ENCODE results near the gene DDX42. TPM values are rescaled to one million over a fixed set of nuclear protein-coding genes. Genes with fewer than 3 reads are reported as not detected.

The DDX42 gene
- total RNA-seq, 1 donor from 2014 or later: 104 TPM

DNA sequence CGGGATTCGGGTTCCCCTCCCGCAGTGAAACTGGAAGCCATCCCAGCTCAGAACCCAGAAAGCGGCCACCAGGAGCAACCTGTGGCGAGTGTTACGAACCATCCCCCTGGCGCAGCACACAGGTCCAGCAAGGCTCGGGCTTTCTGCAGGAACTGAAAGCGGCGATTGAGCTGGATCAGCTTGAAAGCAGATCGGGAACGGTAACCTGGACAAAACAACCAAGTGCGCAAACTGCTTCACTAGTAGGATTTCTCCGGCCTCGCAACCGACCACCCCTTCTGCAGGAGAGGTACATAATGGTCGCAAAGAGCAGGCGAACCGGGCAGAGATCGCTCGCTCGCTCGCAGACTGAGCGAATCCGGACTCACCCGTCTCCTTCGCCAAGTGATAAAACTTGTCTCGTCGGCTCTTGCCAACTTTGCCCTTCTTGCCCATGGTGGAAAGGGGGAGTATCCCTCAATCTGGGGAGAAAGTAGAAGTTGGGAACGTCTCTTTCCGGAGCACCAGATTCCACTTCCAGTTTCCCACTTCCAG, 52.6 kb downstream of the DDX42 start:
- Histone ChIP-seq H3K36me3 (peaks cover 12% of the 10 kb centered on the region), H2AFZ (replicated peaks) (peak overlapping the region; percentile 98)
- H3K36me3 Mint-ChIP-seq: peaks cover 38% of the 10 kb centered on the region

DNA sequence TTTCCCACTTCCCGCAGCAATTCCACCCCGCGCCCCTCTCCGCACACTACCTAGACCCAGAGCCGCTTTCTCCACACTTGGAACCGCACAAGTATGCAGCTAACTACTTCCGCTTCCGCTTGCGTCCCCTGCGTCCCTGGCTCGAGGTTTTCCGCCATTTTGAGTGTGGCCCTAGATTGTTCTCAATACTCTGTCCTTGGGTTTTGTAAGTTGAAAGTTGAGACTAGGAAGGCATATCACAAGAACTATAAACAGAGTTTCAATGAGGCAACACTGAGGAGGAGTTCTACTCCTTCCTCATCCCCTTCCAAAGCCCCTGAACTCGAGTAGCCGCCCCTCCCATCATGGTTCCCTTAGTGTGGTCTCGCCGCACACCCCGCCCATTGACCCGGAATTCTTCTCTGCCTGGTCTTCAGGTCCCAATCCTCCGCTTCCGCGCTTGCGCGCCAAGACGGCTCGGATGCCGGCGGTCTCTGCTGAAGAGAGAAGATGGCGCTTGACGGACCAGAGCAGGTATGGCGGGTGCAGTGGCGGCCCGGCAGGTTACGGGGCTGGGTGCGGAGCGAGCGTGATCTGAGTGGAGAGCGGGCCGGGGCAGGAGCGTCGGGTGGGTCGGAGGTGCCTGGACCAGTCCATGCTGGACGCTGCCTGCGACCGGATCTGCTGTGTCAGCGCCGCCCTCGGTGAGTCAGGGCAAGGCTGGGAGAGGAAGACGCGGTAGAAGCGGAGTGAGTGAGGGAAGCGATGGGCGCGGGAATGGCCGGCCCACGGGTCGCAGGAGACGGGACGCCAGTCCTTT, 53.2 kb downstream of the DDX42 start, which contains the start of the genes FTSJ3 and PSMC5:
TSS of gene FTSJ3 (minus strand) at position 662 of the 799 bp plus-strand sequence. CDS start 761 bp downstream, outside the sequence.
TSS of gene PSMC5 (plus strand) at position 430 of the 799 bp plus-strand sequence. CDS start at position 490, 60 bp downstream.
- no peak for TF ChIP-seq EZH2phosphoT487 (IDR thresholded peaks at IDR 0.05)
- TF ChIP-seq, protein P1, sequence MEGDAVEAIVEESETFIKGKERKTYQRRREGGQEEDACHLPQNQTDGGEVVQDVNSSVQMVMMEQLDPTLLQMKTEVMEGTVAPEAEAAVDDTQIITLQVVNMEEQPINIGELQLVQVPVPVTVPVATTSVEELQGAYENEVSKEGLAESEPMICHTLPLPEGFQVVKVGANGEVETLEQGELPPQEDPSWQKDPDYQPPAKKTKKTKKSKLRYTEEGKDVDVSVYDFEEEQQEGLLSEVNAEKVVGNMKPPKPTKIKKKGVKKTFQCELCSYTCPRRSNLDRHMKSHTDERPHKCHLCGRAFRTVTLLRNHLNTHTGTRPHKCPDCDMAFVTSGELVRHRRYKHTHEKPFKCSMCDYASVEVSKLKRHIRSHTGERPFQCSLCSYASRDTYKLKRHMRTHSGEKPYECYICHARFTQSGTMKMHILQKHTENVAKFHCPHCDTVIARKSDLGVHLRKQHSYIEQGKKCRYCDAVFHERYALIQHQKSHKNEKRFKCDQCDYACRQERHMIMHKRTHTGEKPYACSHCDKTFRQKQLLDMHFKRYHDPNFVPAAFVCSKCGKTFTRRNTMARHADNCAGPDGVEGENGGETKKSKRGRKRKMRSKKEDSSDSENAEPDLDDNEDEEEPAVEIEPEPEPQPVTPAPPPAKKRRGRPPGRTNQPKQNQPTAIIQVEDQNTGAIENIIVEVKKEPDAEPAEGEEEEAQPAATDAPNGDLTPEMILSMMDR (IDR thresholded peaks at IDR 0.05): peak; percentile 61
- TF ChIP-seq EZH2 (IDR thresholded peaks at IDR 0.05): no peak
- Histone ChIP-seq H3K36me3 (peaks cover 7% of the 10 kb centered on the region), H3K4me3 (peak within 1 kb of the TSS; percentile 78), H3K27me3 (no peaks in the 10 kb centered on the region), H3K79me2 (ENCODE audit: low read depth) (peaks cover 43% of the 10 kb centered on the region), H3K27ac (peak within 1 kb of the TSS; percentile 95), H3K9ac (peak within 1 kb of the TSS; percentile 92), H2AFZ (replicated peaks) (peak within 1 kb of the TSS; percentile 98), H3K4me2 (peak within 1 kb of the TSS; percentile 96), H3F3A (ENCODE audit: low read depth) (peaks cover 4% of the 10 kb centered on the region), H4K20me1 (ENCODE audit: low read depth) (no peaks in the 10 kb centered on the region), H3K4me1 (peaks cover 11% of the 10 kb centered on the region), H3K9me3 (ENCODE audit: low read depth) (no peaks in the 10 kb centered on the region)
- H3K27me3 Mint-ChIP-seq (ENCODE audit: insufficient read depth, low read depth): peaks cover 8% of the 10 kb centered on the region
- peaks cover 41% of the 10 kb centered on the region for H3K36me3 Mint-ChIP-seq
- peak within 1 kb of the TSS; percentile 100 for H3K27ac Mint-ChIP-seq
- no peaks in the 10 kb centered on the region for H3K9me3 Mint-ChIP-seq
- peaks cover 22% of the 10 kb centered on the region for H3K4me1 Mint-ChIP-seq
- peak within 1 kb of the TSS; percentile 99 for H3K4me3 Mint-ChIP-seq
- DNase-seq (ENCODE audit: low spot score): peak; percentile 96

More for the DNA sequence above, 52.6 kb downstream of the DDX42 start:
- H3K9me3 ChIP-seq (ENCODE audit: low read depth): no peaks in the 10 kb centered on the region
- peak; percentile 49 for DNase-seq (ENCODE audit: low spot score)
- no peak for TF ChIP-seq EZH2 (IDR thresholded peaks at IDR 0.05)
- TF ChIP-seq EZH2phosphoT487 (IDR thresholded peaks at IDR 0.05): no peak
- TF ChIP-seq, protein P1 (IDR thresholded peaks at IDR 0.05): no peak
- peaks cover 11% of the 10 kb centered on the region for H3K4me1 ChIP-seq
- Mint-ChIP-seq H3K9me3 (no peaks in the 10 kb centered on the region), H3K27ac (peak overlapping the region; percentile 100), H3K4me1 (peaks cover 22% of the 10 kb centered on the region), H3K27me3 (ENCODE audit: insufficient read depth, low read depth) (peaks cover 8% of the 10 kb centered on the region), H3K4me3 (peak overlapping the region; percentile 99)
- peaks cover 6% of the 10 kb centered on the region for H4K20me1 ChIP-seq (ENCODE audit: low read depth)
- H3K4me3 ChIP-seq: peak overlapping the region; percentile 78
- peaks cover 43% of the 10 kb centered on the region for H3K79me2 ChIP-seq (ENCODE audit: low read depth)
- H3F3A ChIP-seq (ENCODE audit: low read depth): peaks cover under 1% of the 10 kb centered on the region
- peak overlapping the region; percentile 96 for H3K4me2 ChIP-seq
- H3K9ac ChIP-seq: peak overlapping the region; percentile 92
- H3K27ac ChIP-seq: peak overlapping the region; percentile 17
- H3K27me3 ChIP-seq: no peaks in the 10 kb centered on the region

DNA sequence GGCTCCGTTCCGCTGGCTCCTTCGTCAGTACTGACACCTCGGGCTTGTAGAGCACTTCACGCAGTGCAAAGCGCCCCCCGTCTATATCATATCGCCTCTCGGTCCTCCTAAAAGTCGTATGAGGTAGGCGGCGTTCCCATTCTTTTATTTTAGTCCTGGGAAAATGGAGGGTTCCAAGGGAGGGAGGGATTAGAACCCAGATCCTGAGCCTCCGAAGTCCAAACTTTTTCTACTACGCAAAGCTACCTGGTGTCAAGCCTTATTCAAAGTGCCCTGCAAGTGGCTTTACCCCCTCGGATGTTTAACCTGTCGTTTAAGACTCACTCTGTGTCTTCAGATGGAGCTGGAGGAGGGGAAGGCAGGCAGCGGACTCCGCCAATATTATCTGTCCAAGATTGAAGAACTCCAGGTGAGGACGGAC, 53.8 kb downstream of the DDX42 start:
- Mint-ChIP-seq H3K27me3 (ENCODE audit: insufficient read depth, low read depth) (peaks cover 11% of the 10 kb centered on the region), H3K36me3 (peaks cover 42% of the 10 kb centered on the region), H3K4me3 (peak overlapping the region; percentile 99), H3K9me3 (no peaks in the 10 kb centered on the region), H3K4me1 (peaks cover 22% of the 10 kb centered on the region), H3K27ac (peak overlapping the region; percentile 100)
- H3K27ac ChIP-seq: no peak overlapping the region
- peaks cover 43% of the 10 kb centered on the region for H3K79me2 ChIP-seq (ENCODE audit: low read depth)
- H3F3A ChIP-seq (ENCODE audit: low read depth): peaks cover 11% of the 10 kb centered on the region
- peaks cover 5% of the 10 kb centered on the region for H3K36me3 ChIP-seq
- no peak for DNase-seq (ENCODE audit: low spot score)
- no peak overlapping the region for H2AFZ ChIP-seq (replicated peaks)
- peak overlapping the region; percentile 96 for H3K4me2 ChIP-seq
- TF ChIP-seq, protein P1 (IDR thresholded peaks at IDR 0.05): no peak
- TF ChIP-seq EZH2phosphoT487 (IDR thresholded peaks at IDR 0.05): no peak
- no peak for TF ChIP-seq EZH2 (IDR thresholded peaks at IDR 0.05)
- no peaks in the 10 kb centered on the region for H4K20me1 ChIP-seq (ENCODE audit: low read depth)
- H3K9me3 ChIP-seq (ENCODE audit: low read depth): no peaks in the 10 kb centered on the region
- H3K4me3 ChIP-seq: peak overlapping the region; percentile 78
- H3K9ac ChIP-seq: peak overlapping the region; percentile 92
- no peaks in the 10 kb centered on the region for H3K27me3 ChIP-seq
- peaks cover 11% of the 10 kb centered on the region for H3K4me1 ChIP-seq
